Muscle of leg (tissue), 11 donors: ENCODE data around the gene RNF152. TPM values are rescaled to one million over a fixed set of nuclear protein-coding genes. Genes with fewer than 3 reads are reported as not detected.

Experiments used
- DNase-seq: peaks from one replicate; pipeline ENCODE4 v3.0.0; 2013
- H3K27ac ChIP-seq: one replicate; pipeline ENCODE4 v1.5.1; 2013; ENCODE audit warnings: mild to moderate bottlenecking, low read length, control low read depth
- H3K27me3 ChIP-seq: one replicate; pipeline ENCODE4 v1.6.1; 2013; ENCODE audit warnings: low read length; ENCODE audit not compliant: control insufficient read depth, insufficient read depth
- H3K36me3 ChIP-seq: one replicate; pipeline ENCODE4 v1.6.1; 2013; ENCODE audit warnings: low read length; ENCODE audit not compliant: control insufficient read depth, insufficient read depth
- H3K4me1 ChIP-seq: one replicate; pipeline ENCODE4 v1.6.1; 2013; ENCODE audit warnings: low read length; ENCODE audit not compliant: control insufficient read depth, insufficient read depth
- H3K4me3 ChIP-seq: one replicate; pipeline ENCODE4 v1.5.1; 2013; ENCODE audit warnings: low read length, control low read depth
- H3K9me3 ChIP-seq: replicated peaks from 2 replicates; pipeline ENCODE4 v1.6.1; 2013; ENCODE audit warnings: low read depth, low read length; ENCODE audit not compliant: control insufficient read depth
- WGBS: methylation state at CpG from one replicate; pipeline ENCODE4 v1.1.5; 2013; ENCODE audit warnings: missing lambda C conversion rate; ENCODE audit not compliant: insufficient coverage; 5-methylcytosine and 5-hydroxymethylcytosine counted together
- polyA plus RNA-seq, 8 donors: library from polyadenylated mRNA; unstranded; fragments of 120-200 nt; gene quantifications; one replicate each; pipeline versions ENCODE4 v1.2.1 to v1.2.3, GENCODE V29; 2013; ENCODE audit warnings: inconsistent platforms in 1 of 8, low replicate concordance in 1 of 8; ENCODE audit not compliant: insufficient read length in 8 of 8, insufficient read depth in 1 of 8
- total RNA-seq: library from RNA; stranded (reverse); fragments of 120-200 nt; gene quantifications from one replicate; pipeline ENCODE4 v1.2.4, GENCODE V29; 2013

The RNF152 gene
- total and polyA plus RNA-seq, 9 donors: 3.6 to 8.1 (median 4.3) TPM

DNA sequence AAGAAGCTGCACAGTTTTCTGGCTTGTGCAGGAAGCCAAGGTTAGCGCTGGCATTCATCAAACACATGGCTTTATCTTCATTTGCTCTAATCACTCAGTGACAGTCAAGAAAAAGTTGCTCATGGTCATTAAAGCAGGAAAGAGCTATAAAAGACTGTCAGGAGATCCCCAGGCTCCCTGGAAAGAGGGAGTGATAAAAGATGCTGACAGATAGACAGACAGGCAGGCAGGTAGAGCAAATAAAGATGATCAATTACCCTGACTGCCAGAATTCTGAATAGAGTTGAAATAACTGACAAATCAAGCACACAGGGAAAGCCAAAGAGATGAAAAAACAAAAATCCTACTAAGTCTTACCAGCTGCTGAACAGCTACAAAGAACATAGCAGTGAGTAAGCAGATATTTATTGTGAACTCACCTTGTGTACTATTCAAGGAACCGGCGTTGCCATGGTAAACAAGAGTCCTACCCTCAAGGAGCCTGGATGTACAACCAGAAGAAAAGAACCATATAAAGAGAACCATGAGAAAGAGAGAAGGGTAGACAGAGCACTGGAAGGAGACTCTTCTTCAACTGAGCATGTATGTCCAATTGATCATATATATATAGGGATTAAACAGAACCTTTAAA, 68.0 kb downstream of the RNF152 start:
- no peak overlapping the region for H3K4me3 ChIP-seq
- H3K4me1 ChIP-seq: no peaks in the 10 kb centered on the region
- H3K9me3 ChIP-seq: no peaks in the 10 kb centered on the region
- DNase-seq: no peak
- no peaks in the 10 kb centered on the region for H3K36me3 ChIP-seq
- H3K27me3 ChIP-seq: no peaks in the 10 kb centered on the region
- H3K27ac ChIP-seq: no peak overlapping the region
- no CpG with 5 or more reads among the region's 3 CpGs for WGBS

DNA sequence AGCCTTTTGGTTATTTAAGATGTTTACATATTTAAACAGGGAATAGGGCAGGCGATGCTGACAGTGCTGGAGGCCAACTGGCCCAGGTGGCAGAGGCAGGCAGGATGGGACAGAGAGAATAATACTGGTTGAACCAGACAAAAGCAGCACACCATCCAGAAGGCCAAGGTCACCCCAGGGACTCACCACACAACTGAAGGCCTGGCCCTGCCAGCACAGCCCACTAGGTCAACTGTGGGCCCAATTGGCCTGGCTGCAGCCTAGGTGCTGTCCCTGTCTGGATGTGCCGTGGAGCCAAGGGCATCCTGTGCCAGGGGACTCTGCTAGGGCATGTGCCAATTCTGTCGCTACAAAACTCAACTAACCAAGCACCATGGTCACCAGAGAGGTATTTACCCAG, 69.2 kb downstream of the RNF152 start:
- no peak for DNase-seq
- no peak overlapping the region for H3K27ac ChIP-seq
- H3K36me3 ChIP-seq: no peaks in the 10 kb centered on the region
- H3K4me3 ChIP-seq: no peak overlapping the region
- H3K27me3 ChIP-seq: no peaks in the 10 kb centered on the region
- 100% methylated on average over 1 of the region's 3 CpGs for WGBS
- no peaks in the 10 kb centered on the region for H3K4me1 ChIP-seq
- H3K9me3 ChIP-seq: no peaks in the 10 kb centered on the region

DNA sequence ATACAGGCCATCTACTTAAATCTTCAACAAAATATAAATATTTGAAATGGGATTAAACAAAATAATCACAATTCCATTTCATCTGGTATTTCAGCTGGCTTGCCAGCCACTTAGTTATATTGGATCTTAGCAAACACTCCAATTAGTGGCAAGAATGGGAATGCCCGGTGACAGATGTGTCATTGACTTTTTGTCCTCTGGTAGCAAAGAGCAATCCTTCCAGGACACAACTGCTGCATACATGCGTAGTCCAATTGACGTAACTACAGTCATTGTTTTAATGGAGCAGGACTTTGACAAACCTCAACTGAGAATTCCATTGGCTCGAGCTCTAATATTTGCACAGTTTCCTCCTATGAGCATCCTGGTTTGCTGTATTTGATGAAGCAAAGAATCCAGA, 69.9 kb downstream of the RNF152 start:
- Histone ChIP-seq H3K36me3 (no peaks in the 10 kb centered on the region), H3K27ac (no peak overlapping the region), H3K9me3 (no peaks in the 10 kb centered on the region), H3K4me3 (no peak overlapping the region), H3K27me3 (no peaks in the 10 kb centered on the region), H3K4me1 (no peaks in the 10 kb centered on the region)
- WGBS: 95% methylated on average over 3 of the region's 4 CpGs
- DNase-seq: no peak

DNA sequence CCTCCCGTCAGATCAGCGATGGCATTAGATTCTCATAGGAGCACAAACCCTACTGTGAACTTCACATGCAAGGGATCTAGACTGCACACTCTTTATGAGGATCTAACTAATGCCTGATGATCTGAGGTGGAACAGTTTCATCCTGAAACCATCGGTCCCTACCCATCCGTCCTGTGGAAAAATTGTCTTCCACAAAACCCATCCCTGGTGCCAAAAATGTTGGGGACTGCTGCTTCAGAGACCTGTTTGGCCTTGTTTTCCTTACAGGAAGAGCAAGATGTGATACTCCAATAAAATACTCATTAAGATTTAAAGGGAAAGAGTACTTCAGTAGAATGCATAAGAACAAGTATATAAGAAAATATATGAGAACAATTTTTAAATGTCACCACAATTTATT, 71.1 kb downstream of the RNF152 start:
- 100% methylated on average over 1 of the region's 4 CpGs for WGBS

DNA sequence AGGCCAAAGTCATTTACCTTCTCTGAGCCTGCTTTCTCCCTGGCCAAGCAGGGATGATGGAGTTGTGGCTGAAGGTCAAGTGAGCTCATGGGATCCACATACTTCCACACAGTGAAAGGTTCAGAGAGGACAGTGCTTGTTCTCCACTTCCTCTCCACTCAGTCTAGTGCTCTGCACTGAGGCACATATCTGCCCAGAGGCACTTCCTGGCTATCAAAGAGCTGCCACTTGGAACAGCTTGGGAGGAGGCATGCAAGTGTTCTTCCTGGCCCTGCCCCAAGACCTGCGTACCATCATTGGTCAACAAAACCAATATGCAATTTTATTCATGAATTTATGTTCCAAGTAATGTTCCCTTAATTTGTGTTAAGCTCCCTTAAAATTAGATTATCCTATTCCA, 71.9 kb downstream of the RNF152 start:
- Histone ChIP-seq H3K27ac (no peak overlapping the region), H3K9me3 (no peaks in the 10 kb centered on the region), H3K36me3 (peaks cover 2% of the 10 kb centered on the region), H3K4me3 (no peak overlapping the region), H3K27me3 (no peaks in the 10 kb centered on the region), H3K4me1 (no peaks in the 10 kb centered on the region)
- no CpG with 5 or more reads among the region's 1 CpG for WGBS
- DNase-seq: no peak

More for the DNA sequence above, 71.1 kb downstream of the RNF152 start:
- H3K4me3 ChIP-seq: no peak overlapping the region
- H3K27ac ChIP-seq: no peak overlapping the region
- no peaks in the 10 kb centered on the region for H3K9me3 ChIP-seq
- no peak for DNase-seq
- H3K27me3 ChIP-seq: no peaks in the 10 kb centered on the region
- H3K36me3 ChIP-seq: no peaks in the 10 kb centered on the region
- no peaks in the 10 kb centered on the region for H3K4me1 ChIP-seq

DNA sequence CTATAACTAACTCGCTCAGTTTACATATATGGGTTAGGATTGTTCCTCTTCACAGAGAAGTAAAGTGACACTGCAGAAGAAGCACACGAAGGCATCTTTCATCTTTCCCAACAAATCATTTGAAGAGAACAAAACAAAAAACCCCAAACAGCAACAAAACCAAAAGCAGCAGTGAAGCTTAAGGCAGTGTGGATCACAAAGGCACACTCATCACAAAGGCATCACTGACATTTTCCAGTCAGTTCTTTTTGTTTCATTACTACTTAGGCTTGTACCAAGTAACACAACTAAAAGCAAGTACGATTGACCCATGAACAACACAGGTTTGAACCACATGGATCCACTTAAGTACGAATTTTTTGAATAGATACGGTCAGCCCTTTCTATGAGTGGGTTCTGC, 75.7 kb downstream of the RNF152 start:
- peaks cover 8% of the 10 kb centered on the region for H3K36me3 ChIP-seq
- no peak overlapping the region for H3K27ac ChIP-seq
- H3K9me3 ChIP-seq: no peaks in the 10 kb centered on the region
- DNase-seq: no peak
- no peak overlapping the region for H3K4me3 ChIP-seq
- no peaks in the 10 kb centered on the region for H3K27me3 ChIP-seq
- WGBS: 95% methylated on average over 4 of the region's 5 CpGs
- H3K4me1 ChIP-seq: no peaks in the 10 kb centered on the region

DNA sequence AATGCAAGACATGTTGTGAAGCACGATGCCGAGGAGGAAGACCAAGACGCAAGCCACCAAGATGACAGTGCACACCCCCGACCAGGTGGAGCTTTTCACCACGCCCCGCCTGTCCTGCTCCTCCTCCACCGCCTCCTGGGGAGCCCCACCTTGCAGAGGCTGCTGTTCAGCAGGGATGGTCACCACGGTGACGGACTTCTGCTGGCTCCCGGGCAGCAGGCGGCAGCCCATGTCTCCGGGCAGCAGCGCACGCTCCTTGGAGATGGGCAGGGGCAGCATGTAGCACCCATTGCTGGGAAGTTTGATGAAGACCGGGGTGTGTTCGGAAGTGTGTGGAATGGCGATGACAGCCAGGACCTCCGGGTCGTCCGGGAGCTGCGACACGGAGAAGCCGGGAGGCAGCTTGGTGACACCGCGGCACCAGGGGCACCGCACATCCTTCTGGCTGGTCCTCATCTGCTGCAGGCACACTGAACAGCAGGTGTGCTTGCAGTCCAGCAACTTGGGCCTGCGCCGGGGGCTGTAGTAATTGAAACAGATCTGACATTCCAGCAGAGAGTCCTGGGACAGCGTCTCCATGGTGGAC, 76.8 kb downstream of the RNF152 start:
- no peak for DNase-seq
- H3K9me3 ChIP-seq: no peaks in the 10 kb centered on the region

DNA sequence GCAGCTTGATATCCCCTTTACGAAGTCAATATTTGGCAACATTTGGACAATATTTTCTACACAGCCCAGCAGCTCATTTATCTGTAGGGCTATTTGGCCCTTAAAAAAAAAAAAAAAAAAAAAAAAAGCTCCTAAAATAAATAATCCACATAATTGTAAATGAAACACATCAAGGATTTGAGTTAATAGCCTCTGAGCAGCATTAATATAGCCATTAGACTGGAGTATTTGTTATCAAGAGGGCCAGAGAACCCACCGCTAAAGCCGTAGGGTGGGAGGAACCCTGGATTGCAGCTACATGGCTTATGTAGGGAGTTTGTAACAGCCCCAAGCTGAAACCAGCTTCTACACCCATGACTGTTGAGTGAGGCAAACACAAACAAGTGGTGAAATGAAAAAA, 84.5 kb downstream of the RNF152 start:
- Histone ChIP-seq H3K27me3 (no peaks in the 10 kb centered on the region), H3K36me3 (no peaks in the 10 kb centered on the region), H3K27ac (no peak overlapping the region), H3K9me3 (no peaks in the 10 kb centered on the region), H3K4me3 (no peak overlapping the region), H3K4me1 (no peaks in the 10 kb centered on the region)
- DNase-seq: no peak
- WGBS: 100% methylated on average over 2 of the region's 3 CpGs

More for the DNA sequence above, 76.8 kb downstream of the RNF152 start:
- no peak overlapping the region for H3K27ac ChIP-seq
- H3K27me3 ChIP-seq: no peaks in the 10 kb centered on the region
- H3K4me3 ChIP-seq: no peak overlapping the region
- H3K4me1 ChIP-seq: no peaks in the 10 kb centered on the region
- WGBS: 95% methylated on average over 29 of the region's 29 CpGs
- H3K36me3 ChIP-seq: peaks cover 8% of the 10 kb centered on the region

DNA sequence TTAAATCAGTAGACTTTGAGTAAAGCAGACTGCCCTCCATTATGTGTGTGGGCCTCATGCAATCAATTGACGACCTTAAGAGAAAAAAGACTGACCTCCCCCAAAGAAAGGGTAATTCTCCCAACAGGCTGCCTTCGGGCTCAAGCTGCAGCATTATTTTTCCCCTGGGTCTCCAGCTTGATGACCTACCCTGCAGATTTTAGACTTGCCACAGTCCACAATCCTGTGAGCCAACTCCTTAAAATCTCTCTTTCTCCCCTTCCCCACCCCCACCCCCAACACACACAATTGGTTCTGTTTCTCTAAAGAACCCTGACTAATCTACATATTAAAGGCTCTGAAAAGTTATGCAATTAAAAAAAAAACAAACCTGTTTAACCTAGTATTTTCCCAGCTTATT, 89.4 kb downstream of the RNF152 start:
- DNase-seq: no peak
- Histone ChIP-seq H3K27me3 (no peaks in the 10 kb centered on the region), H3K9me3 (no peaks in the 10 kb centered on the region), H3K4me3 (no peak overlapping the region), H3K36me3 (no peaks in the 10 kb centered on the region), H3K27ac (no peak overlapping the region), H3K4me1 (no peaks in the 10 kb centered on the region)
- 36% methylated on average over 2 of the region's 2 CpGs for WGBS

DNA sequence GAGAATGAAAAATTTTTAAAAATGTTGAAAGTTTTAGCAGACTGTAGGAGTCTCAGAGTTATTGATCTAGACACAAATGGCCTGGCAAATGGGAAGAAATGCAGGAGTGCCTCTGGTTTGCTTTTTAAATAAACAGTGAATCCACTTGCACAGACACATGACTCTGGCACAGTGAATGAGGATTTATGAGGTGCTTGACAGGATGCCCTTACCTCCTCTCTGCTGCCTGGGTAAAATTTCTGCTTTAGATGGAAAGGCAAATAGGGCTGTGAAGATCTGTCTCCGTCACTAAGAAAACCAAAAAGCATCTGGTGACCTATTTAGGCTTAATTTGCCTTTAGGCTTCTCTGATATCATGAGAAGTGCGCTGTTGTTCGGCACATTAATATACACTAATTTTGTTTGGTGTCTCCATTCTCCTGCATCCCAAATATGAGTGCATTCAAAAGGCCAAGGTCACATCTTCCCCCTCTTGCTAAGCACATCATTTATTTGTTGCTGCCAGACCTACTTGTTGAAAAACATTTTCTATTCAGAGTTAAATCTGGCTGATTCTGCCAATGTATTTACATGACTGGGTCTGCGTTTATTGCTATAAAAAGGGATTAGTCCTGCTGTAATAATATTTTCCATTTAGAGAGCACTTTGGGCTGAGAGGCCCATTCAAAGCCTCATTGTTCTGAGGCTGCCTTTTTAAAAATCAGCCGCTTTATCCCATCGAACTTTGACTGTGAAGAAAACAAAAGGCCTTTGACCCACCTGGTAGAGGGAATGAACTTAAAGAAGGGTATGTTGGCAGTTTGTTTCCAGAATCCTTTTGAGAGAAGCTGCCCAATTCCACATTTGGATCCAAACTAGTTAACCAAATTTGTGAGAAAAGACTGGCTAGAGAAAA, 94.9 kb downstream of the RNF152 start:
- Histone ChIP-seq H3K9me3 (no peaks in the 10 kb centered on the region), H3K4me3 (no peak overlapping the region), H3K4me1 (no peaks in the 10 kb centered on the region), H3K36me3 (no peaks in the 10 kb centered on the region), H3K27me3 (no peaks in the 10 kb centered on the region), H3K27ac (no peak overlapping the region)
- DNase-seq: no peak
- WGBS: 74% methylated on average over 5 of the region's 6 CpGs
